ENCODE results near the gene GEMIN4.

DNA sequence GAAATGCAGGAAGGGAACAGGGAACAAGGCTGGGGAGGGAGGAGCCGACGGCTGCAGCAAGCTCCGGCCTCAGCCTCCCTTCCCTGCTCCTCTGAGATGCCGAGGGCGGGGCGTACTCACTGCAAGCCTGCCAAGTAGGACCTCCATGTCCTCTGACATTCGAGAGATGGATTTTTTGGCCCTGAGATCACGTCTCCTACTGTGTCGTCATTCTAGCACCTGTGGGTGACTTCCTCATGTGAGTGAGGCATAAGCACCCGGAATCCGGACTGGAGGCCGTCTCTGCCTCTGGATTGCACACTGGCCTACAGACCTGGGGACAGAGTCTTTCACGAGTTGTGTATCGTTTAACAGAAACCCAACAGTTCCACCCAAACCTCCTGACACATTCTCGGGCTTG is 44.5 kb upstream of the GEMIN4 start:
- TF ChIP-seq CTCF (IDR thresholded peaks at IDR 0.05; ENCODE audit: low read depth, low read length): no peak
- no peak for TF ChIP-seq EZH2phosphoT487 (IDR thresholded peaks at IDR 0.05; ENCODE audit: low read depth)
